Measurements from ENCODE around the gene SNX8. TPM values are rescaled to one million over a fixed set of nuclear protein-coding genes. Genes with fewer than 3 reads are reported as not detected.

SNX8 gene
- total and polyA plus RNA-seq, 2 of the 8 experiments (the other 6 are each of a cell fraction or from before 2014, with no cell fraction given): 46.2 to 70.8 TPM

DNA sequence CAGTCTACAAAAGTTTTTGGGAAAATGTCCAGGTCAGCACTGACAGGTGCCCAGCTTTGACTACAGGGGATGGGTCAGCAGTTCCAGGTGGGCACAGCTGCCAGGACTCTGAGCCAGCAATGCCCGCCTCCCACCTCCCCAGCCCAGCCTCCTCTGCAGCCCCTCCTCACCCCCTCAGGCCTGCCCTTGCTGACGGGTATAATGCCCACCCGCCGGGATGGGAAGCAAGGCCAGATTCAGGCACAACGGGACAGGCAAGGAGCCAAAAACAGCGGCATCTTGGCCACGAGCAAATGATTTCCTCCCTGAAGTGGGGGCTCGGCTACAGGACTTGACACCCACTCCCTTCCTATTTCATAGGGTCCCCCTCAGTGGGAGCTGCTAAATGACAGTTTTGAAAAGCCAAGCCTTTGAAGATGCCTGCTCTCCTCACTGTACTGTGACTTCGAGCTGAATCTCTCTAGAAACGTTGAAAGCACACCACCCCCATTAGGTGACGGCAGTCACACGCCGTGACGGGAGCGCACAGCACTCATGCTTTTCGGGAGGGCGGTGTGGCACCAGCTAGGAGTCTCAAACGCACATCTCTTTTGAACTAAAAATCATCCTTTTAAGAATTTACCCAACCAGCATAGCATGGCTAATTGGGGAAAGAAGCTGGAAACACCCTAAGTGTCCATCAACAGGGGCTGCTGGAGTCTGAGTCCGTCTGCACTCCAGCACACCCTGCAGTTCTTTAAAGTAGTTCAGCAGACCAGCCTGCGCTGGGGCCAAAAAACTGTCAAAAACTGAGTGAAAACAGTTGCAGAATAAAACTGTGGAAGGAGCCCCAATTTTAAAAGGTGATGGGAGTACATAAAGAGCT lies 111.1 kb downstream of the SNX8 start:
- H2BK5ac ChIP-seq (ENCODE audit: low read depth, low read length): no peak overlapping the region
- no peak overlapping the region for H3K4me2 ChIP-seq (ENCODE audit: insufficient read depth in 1 of 2, low read depth in 2 of 2, low read length in 2 of 2)
- ChIA-PET CTCF (ENCODE audit: partially characterized antibody) (interaction anchor here (0.7 to 1.5 kb wide), 7 partner anchors 9 to 450 kb away, joined by 3 to 7 read pairs (median 3); no protein-coding TSS in a partner anchor), POLR2A (ENCODE audit: partially characterized antibody) (interaction anchor here (1.2 kb wide), 3 partner anchors 12 to 29 kb away, joined by 3 to 4 read pairs (median 3); partner anchors contain the start of gene MAD1L1)
- H2BK20ac ChIP-seq (ENCODE audit: low read length): no peak overlapping the region
- no peak overlapping the region for H3K14ac ChIP-seq (ENCODE audit: insufficient read length)
- H4K91ac ChIP-seq (replicated peaks; ENCODE audit: insufficient read length, low read length): no peak overlapping the region
- H3K23ac ChIP-seq (ENCODE audit: insufficient read length): no peak overlapping the region
- H3K23me2 ChIP-seq (ENCODE audit: low read depth, low read length): no peaks in the 10 kb centered on the region
- no peak overlapping the region for H3K18ac ChIP-seq (ENCODE audit: extremely low read depth, low read length)
- H4K5ac ChIP-seq (ENCODE audit: insufficient read length, low read depth, low read length): no peak overlapping the region
- H3K27ac ChIP-seq (ENCODE audit: low read depth, low read length): no peak overlapping the region
- H3K4me3 ChIP-seq (ENCODE audit: extremely low read depth in 1 of 4, insufficient read depth in 2 of 4, low read depth in 3 of 4, low read length in 4 of 4): no peak overlapping the region
- no peak overlapping the region for H2AFZ ChIP-seq (ENCODE audit: low read length)
- FAIRE-seq: no peak
- peaks cover 4% of the 10 kb centered on the region for H3K79me1 ChIP-seq (ENCODE audit: low read depth, low read length)
- H3K36me3 ChIP-seq (ENCODE audit: control insufficient read depth in 2 of 4, insufficient read depth in 4 of 4, low read length in 3 of 4): peaks cover 4 to 25% (median 13%) of the 10 kb centered on the region in 4 experiments; a peak in 6 of 8 replicates
- 91% methylated on average over 19 of the region's 20 CpGs; no CpG with 5 or more reads in 1 of the 2 experiments for WGBS, 2 experiments (ENCODE audit: extremely low coverage in 1 of 2, insufficient coverage in 1 of 2, insufficient read length in 1 of 2, insufficient replicate concordance in 2 of 2, low coverage in 1 of 2, low lambda C conversion rate in 2 of 2, missing lambda C conversion rate in 1 of 2)
- no peak overlapping the region for H3K4ac ChIP-seq (replicated peaks; ENCODE audit: insufficient read length, low read depth, low read length)
- peak overlapping the region; percentile 36 for H4K8ac ChIP-seq (ENCODE audit: extremely low read depth, insufficient read depth, low read length)
- H3K4me1 ChIP-seq (replicated peaks in 1 of 4; ENCODE audit: control insufficient read depth in 3 of 4, insufficient read depth in 4 of 4, low read length in 3 of 4): no peaks in the 10 kb centered on the region
- H3K56ac ChIP-seq (replicated peaks; ENCODE audit: insufficient read length, low read depth, low read length): no peak overlapping the region
- no peak overlapping the region for H2BK12ac ChIP-seq (ENCODE audit: low read depth, low read length)
- no peak overlapping the region for H2BK15ac ChIP-seq (ENCODE audit: low read length)
- no peaks in the 10 kb centered on the region for H3K27me3 ChIP-seq (replicated peaks in 1 of 4; ENCODE audit: control insufficient read depth in 3 of 4, extremely low read depth in 1 of 4, insufficient read depth in 3 of 4, low read length in 3 of 4)
- DNase-seq (ENCODE audit: low read depth in 1 of 2, low spot score in 2 of 2): no peak
- no peaks in the 10 kb centered on the region for H3K9me3 ChIP-seq (ENCODE audit: insufficient read depth in 2 of 2, low read depth in 1 of 2, low read length in 1 of 2)
- H3K79me2 ChIP-seq (ENCODE audit: control insufficient read depth in 1 of 2, insufficient read depth in 2 of 2, low read length in 2 of 2): peaks cover 0 to 3% of the 10 kb centered on the region in 2 experiments; a peak in 1 of 4 replicates
- no peak overlapping the region for H3K9ac ChIP-seq (replicated peaks in 1 of 4; ENCODE audit: extremely low read depth in 1 of 4, low read depth in 3 of 4, low read length in 3 of 4)
- no peak overlapping the region for H2AK5ac ChIP-seq (ENCODE audit: low read depth, low read length)
- peaks cover 9 to 15% of the 10 kb centered on the region in 2 experiments for H4K20me1 ChIP-seq (replicated peaks in 1 of 2; ENCODE audit: control insufficient read depth in 1 of 2, insufficient read depth in 2 of 2, low read length in 2 of 2)
- H2BK120ac ChIP-seq (replicated peaks; ENCODE audit: low read depth, low read length): no peak overlapping the region
- TF ChIP-seq MAFK (IDR thresholded peaks at IDR 0.05; ENCODE audit: low read depth, low read length) (no peak), FOSL1 (IDR thresholded peaks at IDR 0.05; ENCODE audit: insufficient read depth, low read depth, low read length) (no peak), YY1 (IDR thresholded peaks at IDR 0.05; ENCODE audit: low read depth, low read length) (no peak), RNF2 (IDR thresholded peaks at IDR 0.05; ENCODE audit: borderline replicate concordance, low read depth, low read length, missing control alignments, poor library complexity, severe bottlenecking) (no peak), CHD2 (IDR thresholded peaks at IDR 0.05; ENCODE audit: low read length) (no peak), BACH1 (IDR thresholded peaks at IDR 0.05; ENCODE audit: low read length) (no peak), SAP30 (IDR thresholded peaks at IDR 0.05; ENCODE audit: insufficient read depth, insufficient replicate concordance, low read length) (no peak), RXRA (IDR thresholded peaks at IDR 0.05; ENCODE audit: insufficient read depth, low read depth, low read length) (no peak)
- TF ChIP-seq, protein P1, sequence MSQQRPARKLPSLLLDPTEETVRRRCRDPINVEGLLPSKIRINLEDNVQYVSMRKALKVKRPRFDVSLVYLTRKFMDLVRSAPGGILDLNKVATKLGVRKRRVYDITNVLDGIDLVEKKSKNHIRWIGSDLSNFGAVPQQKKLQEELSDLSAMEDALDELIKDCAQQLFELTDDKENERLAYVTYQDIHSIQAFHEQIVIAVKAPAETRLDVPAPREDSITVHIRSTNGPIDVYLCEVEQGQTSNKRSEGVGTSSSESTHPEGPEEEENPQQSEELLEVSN (IDR thresholded peaks at IDR 0.05): no peak
